Endothelial cell of umbilical vein (primary cell): ENCODE results near the gene ZNF777. TPM values are rescaled to one million over a fixed set of nuclear protein-coding genes. Genes with fewer than 3 reads are reported as not detected.

ENCODE experiments used
- BruUV-seq: library from RNA; stranded (reverse); fragments of 400-500 nt; replicated peaks from 2 replicates; lab custom pipeline; 2021; lab: Mats Ljungman, UMichigan
- CTCF ChIA-PET: fragments of 300-600, 350-600 bp; sonication (Branson Sonifier 250); formaldehyde crosslinking; loops from one replicate; lab custom pipeline; 2021; ENCODE audit warnings: antibody characterized with exemption, inconsistent platforms; lab: Charles Lee
- POLR2A ChIA-PET: fragments of 300-600, 350-600 bp; sonication (Branson Sonifier 250); formaldehyde crosslinking; loops from one replicate; lab custom pipeline; 2021; ENCODE audit warnings: antibody characterized with exemption, inconsistent platforms; lab: Charles Lee
- DNase-seq: peaks from one replicate; pipeline ENCODE4 v3.0.0-alpha.2; 2011; ENCODE audit warnings: low read depth, low spot score
- FAIRE-seq: peaks from 2 replicates; lab custom pipeline; 2011; peaks lifted over from hg19 to GRCh38; lab: Jason Lieb, UNC
- H2AFZ ChIP-seq: 2 replicates; pipeline ENCODE4 v1.6.0; 2012; ENCODE audit warnings: low read depth, low read length, control low read depth, inconsistent platforms
- H3K27ac ChIP-seq: 2 replicates; pipeline ENCODE4 v1.5.1; 2011; ENCODE audit warnings: low read depth, mild to moderate bottlenecking, control low read depth, low read length, moderate library complexity; ENCODE audit not compliant: insufficient read depth
- H3K27me3 ChIP-seq, 2 experiments: 2 replicates each; pipeline versions ENCODE4 v1.6.0 to v1.6.1; 2011; ENCODE audit warnings: low read length in 2 of 2, mixed read lengths in 1 of 2; ENCODE audit not compliant: control insufficient read depth in 2 of 2, insufficient read depth in 2 of 2
- H3K36me3 ChIP-seq, 2 experiments: 2 replicates in 1 of 2; 3 replicates in 1 of 2; pipeline ENCODE4 v1.5.1; 2011; ENCODE audit warnings: low read length in 2 of 2, mild to moderate bottlenecking in 1 of 2, moderate library complexity in 1 of 2; ENCODE audit not compliant: control insufficient read depth in 2 of 2, insufficient read depth in 2 of 2; ENCODE audit errors: extremely low read depth in 1 of 2
- H3K4me1 ChIP-seq: 3 replicates; pipeline ENCODE4 v1.5.1; 2011; ENCODE audit warnings: mild to moderate bottlenecking, low read length; ENCODE audit not compliant: control insufficient read depth, insufficient read depth; ENCODE audit errors: extremely low read depth
- H3K4me2 ChIP-seq: 2 replicates; pipeline ENCODE4 v1.6.1; 2011; ENCODE audit warnings: low read length, control low read depth, mixed read lengths; ENCODE audit not compliant: insufficient read depth
- H3K4me3 ChIP-seq, 3 experiments: fragments of 200-600 bp in 1 of 3; sonication (generic), shearing (Covaris generic) in 1 of 3; replicated peaks in 1 of 3; 2 replicates each; pipeline ENCODE4 v1.5.1; 2011 to 2016; ENCODE audit warnings: control low read depth in 3 of 3, low read length in 3 of 3, mild to moderate bottlenecking in 2 of 3, inconsistent platforms in 1 of 3, low read depth in 1 of 3, moderate library complexity in 1 of 3; ENCODE audit not compliant: insufficient read depth in 1 of 3
- H3K79me2 ChIP-seq: 2 replicates; pipeline ENCODE4 v1.6.0; 2012; ENCODE audit warnings: low read length, inconsistent platforms; ENCODE audit not compliant: control insufficient read depth, insufficient read depth
- H3K9ac ChIP-seq: replicated peaks from 2 replicates; pipeline ENCODE3; 2011; ENCODE audit warnings: low read length, control low read depth; ENCODE audit not compliant: insufficient read depth; ENCODE audit errors: extremely low read depth
- H3K9me1 ChIP-seq: replicated peaks from 3 replicates; pipeline ENCODE4 v1.6.0; 2011; ENCODE audit warnings: mild to moderate bottlenecking, low read length; ENCODE audit not compliant: control insufficient read depth, insufficient read depth; ENCODE audit errors: extremely low read depth
- H3K9me3 ChIP-seq: replicated peaks from 2 replicates; pipeline ENCODE4 v1.5.1; 2012; ENCODE audit warnings: low read length, inconsistent platforms; ENCODE audit not compliant: control insufficient read depth, insufficient read depth
- H4K20me1 ChIP-seq: replicated peaks from 2 replicates; pipeline ENCODE3; 2011; ENCODE audit warnings: mild to moderate bottlenecking, low read length; ENCODE audit not compliant: control insufficient read depth, insufficient read depth; ENCODE audit errors: extremely low read depth
- CTCF ChIP-seq, 2 donors: IDR thresholded peaks; 1 replicate in 1 of 2; 2 replicates in 1 of 2; pipeline ENCODE4 v1.5.1; 2011; ENCODE audit warnings: low read length in 2 of 2, mild to moderate bottlenecking in 2 of 2, moderate library complexity in 2 of 2, control low read depth in 1 of 2, inconsistent platforms in 1 of 2, low read depth in 1 of 2; ENCODE audit not compliant: insufficient read depth in 1 of 2; ENCODE audit errors: extremely low read depth in 1 of 2
- EZH2 ChIP-seq: IDR thresholded peaks from 2 replicates; pipeline ENCODE4 v1.6.1; 2012; ENCODE audit warnings: borderline replicate concordance, low read depth, mild to moderate bottlenecking, moderate library complexity, low read length, inconsistent platforms; ENCODE audit not compliant: severe bottlenecking
- FOS ChIP-seq: IDR thresholded peaks from 2 replicates; pipeline ENCODE4 v1.6.1; 2011; ENCODE audit warnings: mild to moderate bottlenecking, low read length, moderate library complexity, borderline replicate concordance; ENCODE audit not compliant: insufficient read depth
- GATA2 ChIP-seq: IDR thresholded peaks from 2 replicates; pipeline ENCODE4 v1.7.0; 2011; ENCODE audit warnings: low read depth, mild to moderate bottlenecking, moderate library complexity, mixed read lengths, low read length; ENCODE audit not compliant: insufficient read length, insufficient read depth
- JUN ChIP-seq: IDR thresholded peaks from 2 replicates; pipeline ENCODE4 v1.6.1; 2011; ENCODE audit warnings: borderline replicate concordance, low read depth; ENCODE audit not compliant: insufficient read length, insufficient read depth
- MAX ChIP-seq: IDR thresholded peaks from 2 replicates; pipeline ENCODE4 v1.6.1; 2011; ENCODE audit not compliant: insufficient read depth, insufficient read length
- MYC ChIP-seq: IDR thresholded peaks from one replicate; pipeline ENCODE4 v1.6.1; 2011; ENCODE audit warnings: mild to moderate bottlenecking, low read depth, low read length
- POLR2A ChIP-seq: IDR thresholded peaks from 2 replicates; pipeline ENCODE4 v1.6.1; 2012; ENCODE audit warnings: low read depth, mild to moderate bottlenecking, control low read depth, low read length
- POLR2AphosphoS5 ChIP-seq: IDR thresholded peaks from 2 replicates; pipeline ENCODE4 v1.6.1; 2012; ENCODE audit warnings: low read depth, mild to moderate bottlenecking, control low read depth, low read length, moderate library complexity; ENCODE audit not compliant: insufficient read depth
- dilution Hi-C: fragments of 300-500 bp; cut with MboI; formaldehyde crosslinking; loops from one replicate; pipeline ENCODE4 v1.15.0; 2019; ENCODE audit warnings: low sequenced_read_pairs; ENCODE audit not compliant: extremely low pct_ligation_motif_present
- intact Hi-C: fragments of 100-400 bp; cut with micrococcal nuclease; formaldehyde crosslinking; loops from one replicate; pipeline ENCODE4 v1.10.0; 2022
- polyA plus RNA-seq, 4 experiments: library from polyadenylated mRNA; depleted of rRNA in 3 of 4; stranded (reverse) in 3 of 4; unstranded in 1 of 4; fragments of >200 nt; gene quantifications; 2 replicates each; pipeline versions ENCODE4 v1.2.1 to v1.2.3, GENCODE V29; 2011 to 2012; ENCODE audit warnings: missing spikeins in 1 of 4
- total RNA-seq: library from RNA; stranded (reverse); gene quantifications from 2 replicates; pipeline ENCODE4 v1.2.3, GENCODE V29; 2021

The ZNF777 gene
- total and polyA plus RNA-seq, 2 donors (not counting 3 experiments of a cell fraction or from before 2014, with no cell fraction given): 7.4 to 11.1 TPM

GRCh38 chr7:149495785-149496641 lies 35.2 kb upstream of the ZNF777 start:
- H2AFZ ChIP-seq: no peak overlapping the region
- POLR2A ChIA-PET: no interaction called here
- intact Hi-C loops: loop anchor here (1.0 to 10.0 kb wide), 6 partner anchors 36 to 471 kb away; partner anchors contain the start of genes PDIA4, ZNF282, ZNF398 and ZNF425

More at GRCh38 chr7:149495785-149496641, 35.2 kb upstream of the ZNF777 start:
- peak overlapping the region in 2 of 3 experiments; percentile 72 to 77 for H3K4me3 ChIP-seq
- peaks cover 5 to 24% of the 10 kb centered on the region in 2 experiments for H3K36me3 ChIP-seq
- H3K9me3 ChIP-seq: no peaks in the 10 kb centered on the region
- no peaks in the 10 kb centered on the region for H4K20me1 ChIP-seq
- H3K27ac ChIP-seq: no peak overlapping the region
- BruUV-seq: TSS peak; percentile 21
- peaks cover 11% of the 10 kb centered on the region for H3K4me1 ChIP-seq
- TF ChIP-seq EZH2 (no peak), FOS (no peak), POLR2AphosphoS5 (no peak), MAX (no peak), JUN (no peak), GATA2 (no peak), MYC (no peak), CTCF (IDR thresholded peaks at IDR 0.05; ENCODE audit: extremely low read depth in 1 of 2, insufficient read depth in 1 of 2, low read depth in 1 of 2, low read length in 2 of 2) (no peak), POLR2A (no peak)
- H3K9ac ChIP-seq: no peak overlapping the region
- FAIRE-seq: peak; percentile 96
- dilution Hi-C loops: no loop called here
- peaks cover 5 to 12% of the 10 kb centered on the region in 2 experiments for H3K27me3 ChIP-seq
- H3K9me1 ChIP-seq: no peaks in the 10 kb centered on the region
- CTCF ChIA-PET: interaction anchor here (0.7 to 2.0 kb wide), 8 partner anchors 28 to 370 kb away, joined by 3 to 11 read pairs (median 4); partner anchors contain the start of genes ZNF282, ZNF398 and ZNF783
- H3K4me2 ChIP-seq: peak overlapping the region; percentile 85
- peak; percentile 69 for DNase-seq
- H3K79me2 ChIP-seq: peaks cover 24% of the 10 kb centered on the region
